GM19099 (cell line): ENCODE data around the gene ZNF710.

ENCODE experiments used
- POLR2A ChIP-seq: IDR thresholded peaks from 3 replicates; pipeline ENCODE4 v1.6.1; 2011; ENCODE audit warnings: low read depth; ENCODE audit not compliant: insufficient read length; ENCODE audit errors: extremely low read depth

Gene ZNF710

DNA sequence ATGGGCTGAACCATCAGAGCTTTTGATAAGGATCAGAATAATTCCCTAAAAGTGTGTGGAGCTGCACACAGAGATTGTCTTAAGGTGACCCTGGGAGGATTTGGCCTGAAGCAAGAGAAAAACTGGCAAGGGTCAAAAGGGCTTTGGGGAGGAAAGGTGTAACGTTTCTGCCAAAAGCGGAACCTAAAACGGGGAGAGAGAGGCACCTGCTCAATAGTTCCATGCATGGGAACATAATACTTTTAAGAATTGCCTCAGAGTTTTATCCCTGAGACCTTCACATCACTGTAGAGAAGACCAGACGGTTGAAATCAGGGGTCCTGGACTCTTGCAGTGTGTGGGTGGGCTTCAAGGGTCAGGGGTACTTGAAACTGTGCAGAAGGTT is 5.9 kb downstream of the ZNF710 start:
- TF ChIP-seq POLR2A = no peak

- TF ChIP-seq POLR2A = no peak
Measured at GRCh38 chr15:90008607-90009006, 7.5 kb downstream of the ZNF710 start.

DNA sequence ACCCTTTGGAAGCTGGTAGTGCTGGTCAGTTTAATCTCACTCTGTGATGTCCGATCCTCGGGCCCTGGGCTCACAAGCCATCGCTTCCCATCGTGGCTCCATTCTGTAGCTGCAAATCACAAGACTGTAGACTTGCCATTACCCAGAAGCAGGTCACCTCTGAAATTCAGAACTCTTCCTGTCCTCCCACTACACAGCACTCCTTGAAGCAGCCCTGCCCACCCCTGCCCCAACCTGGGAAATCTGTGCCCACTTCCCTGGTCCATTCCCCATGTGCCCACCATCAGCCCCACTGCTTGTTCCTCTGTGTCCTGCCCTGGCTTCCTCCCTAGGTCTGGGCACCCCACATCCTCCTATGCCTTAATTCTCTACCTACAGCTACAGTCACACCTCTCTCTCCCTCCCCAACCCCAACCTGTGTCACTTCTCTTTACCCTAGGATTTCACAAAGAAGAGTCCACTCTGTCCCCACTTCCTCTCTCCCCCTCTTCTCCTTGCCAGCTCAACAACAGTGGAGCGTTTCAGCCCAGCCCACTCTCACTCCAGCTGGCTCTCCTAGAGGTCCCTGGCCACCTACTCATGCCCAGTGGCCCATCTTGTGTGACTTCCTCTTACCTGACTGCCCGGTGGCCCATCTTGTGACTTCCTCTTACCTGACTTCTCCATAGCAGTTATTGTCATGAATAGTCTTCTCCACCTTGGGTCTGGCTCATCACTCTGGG is 8.3 kb downstream of the ZNF710 start:
- no peak for TF ChIP-seq POLR2A

DNA sequence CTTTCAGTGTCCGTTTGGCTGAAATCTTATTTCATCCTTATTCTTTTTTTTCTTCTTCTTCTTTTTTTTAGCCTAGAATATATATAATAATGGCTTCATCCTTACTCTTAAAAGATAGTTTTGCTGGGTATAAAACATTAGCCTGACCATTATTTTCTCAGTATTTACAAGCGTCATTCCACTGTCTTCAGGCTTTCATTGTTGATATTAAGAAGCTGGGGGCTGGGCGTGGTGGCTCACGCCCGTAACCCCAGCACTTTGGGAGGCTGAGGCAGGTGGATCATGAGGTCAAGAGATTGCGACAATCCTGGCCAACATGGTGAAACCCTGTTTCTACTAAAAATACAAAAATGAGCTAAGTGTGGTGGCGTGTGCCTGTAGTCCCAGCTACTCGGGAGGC is 10.6 kb downstream of the ZNF710 start:
- no peak for TF ChIP-seq POLR2A

DNA sequence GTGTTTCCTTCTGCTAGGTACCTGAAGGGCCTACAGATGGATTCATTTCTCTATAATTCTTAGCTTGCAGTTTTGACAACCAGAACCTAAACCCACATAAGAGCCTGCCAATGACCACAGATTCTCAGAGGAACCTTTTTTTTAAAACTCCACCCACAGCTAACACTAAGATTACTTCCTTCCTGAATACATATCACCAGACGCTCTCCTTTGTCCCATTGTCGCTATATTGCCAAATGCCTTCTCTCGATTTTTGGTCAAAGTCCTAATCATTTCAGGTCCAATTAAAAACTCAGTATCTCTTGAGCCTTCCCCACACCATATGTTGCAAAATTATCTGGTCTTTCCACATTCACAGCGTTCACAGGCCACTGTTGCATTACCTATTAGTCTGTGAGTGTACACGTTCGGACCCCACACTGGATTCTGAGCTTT is 12.4 kb downstream of the ZNF710 start:
- no peak for TF ChIP-seq POLR2A

- TF ChIP-seq POLR2A = no peak
Measured at GRCh38 chr15:90015294-90015693, 14.2 kb downstream of the ZNF710 start.

DNA sequence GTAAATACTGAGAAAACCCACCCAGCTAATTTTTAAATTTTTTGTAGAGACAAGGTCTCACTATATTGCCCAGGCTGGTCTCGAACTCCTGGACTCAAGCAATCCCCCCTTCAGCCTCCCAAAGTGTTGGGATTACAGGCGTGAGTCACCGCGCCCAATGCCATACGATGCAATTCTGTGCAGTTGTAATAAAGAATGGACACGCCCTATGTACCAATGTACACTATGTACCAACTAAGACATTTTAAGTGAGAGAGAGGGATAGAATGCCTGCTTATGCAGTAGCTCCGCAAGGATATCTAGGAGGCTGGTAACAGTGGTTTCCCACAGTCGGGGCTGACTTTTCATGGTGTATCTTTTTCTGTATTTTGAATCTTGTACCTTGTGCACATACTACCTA is 14.6 kb downstream of the ZNF710 start:
- no peak for TF ChIP-seq POLR2A

GRCh38 chr15:90016721-90017120 is 15.6 kb downstream of the ZNF710 start:
- TF ChIP-seq POLR2A = no peak

DNA sequence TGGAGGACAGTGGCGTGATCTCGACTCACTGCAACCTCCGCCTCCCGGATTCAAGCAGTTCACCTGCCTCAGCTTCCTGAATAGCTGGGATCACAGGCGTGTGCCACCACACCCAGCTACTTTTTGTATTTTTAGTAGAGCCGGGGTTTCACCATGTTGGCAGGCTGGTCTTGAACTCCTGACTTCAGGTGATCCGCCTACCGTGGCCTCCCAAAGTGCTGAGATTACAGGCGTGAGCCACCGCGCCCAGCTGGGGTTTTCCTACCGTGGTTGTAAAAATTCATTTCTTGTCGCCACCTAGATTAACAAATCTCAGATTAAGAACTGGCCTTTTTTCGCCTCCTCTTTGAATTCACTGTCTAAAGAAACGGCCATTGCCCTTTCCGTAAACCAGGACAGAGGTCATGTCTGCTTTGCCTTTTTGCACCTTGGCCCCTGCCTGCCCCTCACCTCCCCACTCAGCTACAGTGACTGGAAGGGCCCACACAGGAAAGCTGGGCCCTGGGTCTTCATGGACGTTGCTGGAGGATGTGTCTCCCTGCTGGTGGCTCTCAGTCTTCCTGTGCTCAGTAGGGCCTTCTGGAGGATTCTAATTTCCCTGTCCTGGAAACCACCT is 17.2 kb downstream of the ZNF710 start:
- no peak for TF ChIP-seq POLR2A

GRCh38 chr15:90019611-90020010 is 18.5 kb downstream of the ZNF710 start:
- TF ChIP-seq POLR2A = no peak

GRCh38 chr15:90020021-90020735 is 19.1 kb downstream of the ZNF710 start:
- TF ChIP-seq POLR2A = no peak

DNA sequence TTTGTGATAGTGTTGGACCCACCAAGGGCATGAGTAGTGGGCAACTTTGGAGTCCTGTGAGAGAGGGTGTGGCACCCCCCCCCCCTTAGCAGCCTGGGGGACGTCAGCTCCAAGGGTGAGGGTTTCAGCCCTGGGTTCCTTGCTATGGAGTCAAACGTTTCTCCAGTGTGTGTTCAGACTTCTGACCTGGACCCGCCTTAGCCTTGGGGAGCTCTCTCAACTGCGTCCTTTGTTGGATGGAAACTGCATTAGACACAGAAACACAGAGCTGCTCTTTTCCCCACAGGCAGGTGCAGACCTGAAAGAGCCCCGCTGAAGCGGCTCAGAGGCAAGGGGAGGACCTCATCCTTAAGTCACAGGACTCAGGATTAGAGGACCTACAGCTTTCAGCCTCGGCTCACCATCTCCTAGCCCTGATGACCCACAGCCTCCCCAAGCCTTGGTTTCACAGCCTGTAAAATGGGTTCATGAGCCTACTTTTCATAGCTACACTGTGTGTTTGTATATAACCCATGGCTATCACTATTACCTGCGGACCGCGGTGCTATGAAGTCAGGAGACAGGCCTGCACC is 19.9 kb downstream of the ZNF710 start:
- no peak for TF ChIP-seq POLR2A

GRCh38 chr15:90022345-90022744 is 21.2 kb downstream of the ZNF710 start:
- TF ChIP-seq POLR2A = no peak

- TF ChIP-seq POLR2A = no peak
Measured at GRCh38 chr15:90022905-90023700, 22.0 kb downstream of the ZNF710 start.

DNA sequence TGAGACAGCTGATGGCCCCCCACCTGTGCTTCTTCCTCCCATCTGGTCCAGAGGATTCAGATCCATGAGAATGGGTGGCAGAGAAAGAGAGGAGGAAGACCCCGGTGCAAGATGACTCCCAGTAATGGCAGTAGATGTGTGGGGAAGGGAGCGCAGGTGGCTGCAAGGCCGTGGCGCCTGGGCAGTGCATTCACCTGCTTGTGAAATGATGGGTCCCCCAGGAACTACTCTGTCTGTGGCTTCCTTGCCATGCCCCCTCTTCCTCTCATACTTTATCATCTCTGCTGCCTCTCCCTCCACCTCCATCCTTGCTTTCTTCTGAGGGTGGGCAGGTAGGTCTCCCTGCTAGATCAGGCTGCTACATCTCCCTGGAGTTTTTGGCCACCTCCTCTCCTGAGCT is 23.3 kb downstream of the ZNF710 start:
- TF ChIP-seq POLR2A = no peak

DNA sequence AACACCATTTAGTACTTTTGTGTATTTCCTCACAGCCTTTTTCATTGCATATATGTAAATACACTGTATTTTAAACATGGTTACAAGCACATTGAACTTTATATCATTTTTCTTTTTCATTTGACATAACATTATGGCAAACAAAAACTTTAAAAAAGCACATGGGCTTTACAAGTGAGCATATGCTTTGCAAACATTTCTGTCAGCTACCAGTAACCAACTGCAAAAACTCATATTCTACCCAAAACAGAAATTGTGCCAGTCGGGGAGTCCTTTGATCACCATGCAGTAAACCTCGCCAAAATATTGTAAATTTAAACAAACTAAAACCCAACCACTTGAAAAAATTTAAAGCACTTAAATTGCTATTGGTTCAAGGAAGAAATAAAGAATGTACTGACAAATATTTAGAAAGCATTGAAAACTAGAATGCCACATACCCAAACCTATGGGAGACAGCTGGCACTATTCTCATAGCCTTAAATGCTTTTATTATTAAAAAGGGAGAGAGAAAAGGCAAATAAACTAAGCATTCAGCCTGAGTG is 24.4 kb downstream of the ZNF710 start:
- TF ChIP-seq POLR2A = no peak
